Transverse colon (tissue), 4 donors: ENCODE data around the gene KLB.

ENCODE experiments used
- CTCF ChIP-seq, 5 experiments: fragments of 200-600 bp in 3 of 5; fragments of 450-650 bp in 2 of 5; sonication (generic) in 3 of 5; IDR thresholded peaks; 1 replicate in 2 of 5; 2 replicates in 3 of 5; pipeline ENCODE4 v1.5.1; 2016 to 2017; ENCODE audit warnings: antibody characterized with exemption in 5 of 5, inconsistent platforms in 3 of 5, mild to moderate bottlenecking in 2 of 5, moderate library complexity in 1 of 5
- EP300 ChIP-seq: sonication (generic); formaldehyde crosslinking; IDR thresholded peaks from one replicate; pipeline ENCODE4 v1.6.1; 2017; ENCODE audit warnings: antibody characterized with exemption, low read depth
- POLR2A ChIP-seq: fragments of 450-650 bp; IDR thresholded peaks from one replicate; pipeline ENCODE4 v1.6.1; 2016; ENCODE audit warnings: antibody characterized with exemption, mild to moderate bottlenecking, moderate library complexity
- POLR2AphosphoS5 ChIP-seq, 3 donors: sonication (generic); formaldehyde crosslinking; IDR thresholded peaks; one replicate each; pipeline ENCODE4 v1.6.1; 2016; ENCODE audit warnings: antibody characterized with exemption in 3 of 3

DNA sequence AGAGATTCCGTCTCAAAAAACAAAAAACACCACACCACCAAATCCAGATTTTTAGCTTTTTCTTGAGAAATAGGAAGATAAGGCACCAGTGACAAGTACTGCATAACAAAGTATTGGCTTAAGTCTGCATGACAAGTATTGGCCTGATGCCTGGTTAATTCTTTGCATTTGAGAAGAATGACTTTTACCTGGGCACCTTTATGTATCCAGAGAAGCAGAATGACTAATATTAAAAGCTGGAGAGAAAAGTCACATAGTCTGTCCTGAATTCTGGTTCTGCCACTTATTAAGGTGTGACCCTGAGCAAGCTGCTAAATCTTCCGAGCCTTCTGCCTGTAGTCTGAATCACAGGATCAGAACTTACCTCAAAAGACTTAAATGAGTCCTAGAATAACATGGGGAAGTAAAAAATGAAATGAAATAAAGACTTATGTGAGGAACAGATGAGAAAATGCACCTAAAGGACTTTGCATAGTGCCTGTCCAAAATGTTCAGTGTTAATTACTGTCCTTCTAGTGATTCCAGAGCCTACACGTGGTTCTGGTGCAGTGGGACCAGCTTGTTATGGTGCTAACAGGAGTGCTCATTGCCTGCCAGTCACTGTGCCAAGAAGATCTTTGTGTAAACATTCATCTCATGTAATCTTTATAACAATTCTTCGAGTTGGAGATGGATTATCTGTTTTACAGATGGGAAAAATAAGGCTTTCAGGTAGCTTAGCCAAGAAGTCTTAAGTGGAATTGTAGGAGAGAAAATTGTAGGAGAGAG is 88.9 kb downstream of the KLB start:
- TF ChIP-seq EP300: no peak
- no peak for TF ChIP-seq CTCF (IDR thresholded peaks at IDR 0.05)
- no peak for TF ChIP-seq POLR2A
- TF ChIP-seq POLR2AphosphoS5 (IDR thresholded peaks at IDR 0.05): no peak
